ENCODE measurements around the gene PHLDA3. TPM values are rescaled to one million over a fixed set of nuclear protein-coding genes. Genes with fewer than 3 reads are reported as not detected.
"Not testable (repeated sequence)": the region's sequence is repeated elsewhere in the genome, so short reads cannot be mapped to it uniquely, and the experiment has no call there.

Gene PHLDA3
- total RNA-seq, 4 donors from 2014 or later, result 17.2 to 33.3 (median 21.6) TPM

DNA sequence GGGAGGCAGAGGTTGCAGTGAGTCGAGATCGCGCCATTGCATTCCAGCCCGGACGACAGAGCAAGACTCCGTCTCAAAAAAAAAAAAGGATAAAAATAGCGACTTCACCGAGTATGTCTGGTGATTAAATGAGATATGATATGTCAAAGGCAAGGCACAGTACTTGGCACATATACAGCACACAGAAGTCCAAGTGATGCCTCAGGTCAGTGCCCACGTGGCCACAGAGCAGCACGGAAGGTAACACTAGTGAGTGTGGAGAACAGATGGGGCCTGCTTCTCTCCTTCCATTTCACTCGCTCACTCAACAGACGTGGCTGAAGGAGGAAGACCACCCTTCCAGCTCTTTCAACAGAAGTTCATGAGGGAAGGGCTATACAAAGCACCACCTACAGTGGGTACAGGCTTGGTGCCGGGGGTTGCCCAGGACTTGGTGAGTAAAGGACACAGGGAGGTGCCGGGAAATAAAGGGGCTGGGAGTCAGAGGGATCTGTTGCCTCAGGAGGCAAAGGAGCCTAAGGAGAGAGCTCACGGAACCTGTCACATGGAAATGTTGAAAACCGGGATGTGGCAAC, 29.0 kb upstream of the PHLDA3 start:
- intact Hi-C loops (cut with DNase I), result no loop called here
- WGBS, 2 donors, result 91 to 93% methylated on average over 16 of the region's 16 CpGs
- peaks cover 69 to 97% of the 10 kb centered on the region in 2 donors for H3K4me1 ChIP-seq
- H3K27ac ChIP-seq, result peak overlapping the region; percentile 96 to 99 (median 96)
- peaks cover 0 to 4% of the 10 kb centered on the region in 2 donors for H3K36me3 ChIP-seq
- H3K4me3 ChIP-seq (replicated peaks in 1 of 3), result no peak overlapping the region
- no peak for DNase-seq
- TF ChIP-seq, protein P1, sequence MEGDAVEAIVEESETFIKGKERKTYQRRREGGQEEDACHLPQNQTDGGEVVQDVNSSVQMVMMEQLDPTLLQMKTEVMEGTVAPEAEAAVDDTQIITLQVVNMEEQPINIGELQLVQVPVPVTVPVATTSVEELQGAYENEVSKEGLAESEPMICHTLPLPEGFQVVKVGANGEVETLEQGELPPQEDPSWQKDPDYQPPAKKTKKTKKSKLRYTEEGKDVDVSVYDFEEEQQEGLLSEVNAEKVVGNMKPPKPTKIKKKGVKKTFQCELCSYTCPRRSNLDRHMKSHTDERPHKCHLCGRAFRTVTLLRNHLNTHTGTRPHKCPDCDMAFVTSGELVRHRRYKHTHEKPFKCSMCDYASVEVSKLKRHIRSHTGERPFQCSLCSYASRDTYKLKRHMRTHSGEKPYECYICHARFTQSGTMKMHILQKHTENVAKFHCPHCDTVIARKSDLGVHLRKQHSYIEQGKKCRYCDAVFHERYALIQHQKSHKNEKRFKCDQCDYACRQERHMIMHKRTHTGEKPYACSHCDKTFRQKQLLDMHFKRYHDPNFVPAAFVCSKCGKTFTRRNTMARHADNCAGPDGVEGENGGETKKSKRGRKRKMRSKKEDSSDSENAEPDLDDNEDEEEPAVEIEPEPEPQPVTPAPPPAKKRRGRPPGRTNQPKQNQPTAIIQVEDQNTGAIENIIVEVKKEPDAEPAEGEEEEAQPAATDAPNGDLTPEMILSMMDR (IDR thresholded peaks at IDR 0.05), result no peak
- no peak for TF ChIP-seq POLR2A (IDR thresholded peaks at IDR 0.05)
- no peaks in the 10 kb centered on the region for H3K27me3 ChIP-seq
- no peaks in the 10 kb centered on the region for H3K9me3 ChIP-seq

DNA sequence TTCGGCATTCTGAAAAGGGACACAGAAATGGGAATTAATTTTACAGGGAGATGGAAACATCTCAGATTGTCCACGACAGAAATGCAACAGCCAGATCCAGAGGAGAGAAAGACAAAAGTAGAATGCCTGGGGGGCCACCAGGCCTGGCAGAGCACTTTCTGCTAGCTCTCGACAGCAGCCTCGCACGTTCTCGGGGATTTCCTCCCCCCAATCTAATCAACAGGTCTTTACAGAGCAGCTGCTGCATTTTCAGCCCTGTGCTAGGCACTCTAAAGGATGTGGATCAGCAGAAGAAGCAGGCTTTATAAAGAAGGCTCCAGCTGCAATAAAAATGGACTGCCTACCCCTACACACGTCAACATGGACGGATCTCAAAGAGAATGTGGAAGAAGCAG, 27.3 kb upstream of the PHLDA3 start:
- Histone ChIP-seq H3K4me3 (replicated peaks in 1 of 3) (no peak overlapping the region), H3K9me3 (no peaks in the 10 kb centered on the region), H3K4me1 (peaks cover 59 to 97% of the 10 kb centered on the region in 2 donors), H3K36me3 (peaks cover 0 to 4% of the 10 kb centered on the region in 2 donors), H3K27me3 (no peaks in the 10 kb centered on the region), H3K27ac (peak overlapping the region; percentile 96 to 97 (median 96))
- TF ChIP-seq POLR2A (IDR thresholded peaks at IDR 0.05), result no peak
- TF ChIP-seq, protein P1 (IDR thresholded peaks at IDR 0.05), result no peak
- WGBS, 2 donors, result 45 to 54% methylated on average over 8 of the region's 8 CpGs
- intact Hi-C loops (cut with DNase I), result no loop called here
- no peak for DNase-seq

DNA sequence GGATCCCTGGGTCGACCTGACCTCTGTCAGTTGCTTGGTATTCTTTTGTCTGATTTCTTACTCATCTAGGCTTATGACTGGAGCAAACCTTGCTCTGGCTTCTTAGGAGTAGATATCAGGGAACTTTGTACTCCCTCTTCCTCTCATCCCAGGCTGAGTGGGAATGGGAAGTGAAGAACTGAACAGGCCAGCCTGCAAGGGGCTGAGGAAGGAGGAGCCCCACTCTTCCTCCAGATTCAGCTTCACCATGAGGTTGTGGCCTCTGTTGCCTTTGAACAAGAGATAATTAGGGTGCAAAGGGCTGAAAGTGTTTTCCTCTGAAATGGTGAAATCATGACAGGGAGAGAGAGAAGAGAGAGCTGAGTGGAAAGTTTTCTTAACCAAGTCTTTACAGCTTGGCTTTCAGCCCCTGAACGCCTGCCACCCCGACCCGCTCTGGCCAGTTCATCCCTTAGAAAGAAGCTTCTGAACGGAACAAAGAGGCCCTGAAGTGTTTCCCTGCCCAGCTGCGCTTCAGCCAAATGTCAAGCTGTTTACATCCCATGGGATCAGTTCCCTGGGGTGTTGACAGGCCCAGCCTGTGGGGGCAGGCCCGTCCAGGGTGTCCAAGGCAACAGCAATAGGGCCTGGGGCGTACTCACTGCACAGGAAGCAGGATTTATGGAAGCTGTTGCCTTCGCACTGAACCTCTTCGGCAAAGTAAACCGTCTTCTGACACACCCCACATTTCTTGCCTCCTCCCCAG, 26.7 kb upstream of the PHLDA3 start:
- TF ChIP-seq, protein P1 (IDR thresholded peaks at IDR 0.05), result no peak
- TF ChIP-seq POLR2A (IDR thresholded peaks at IDR 0.05), result peak in 1 of 2 donors; percentile 71
- DNase-seq, result peak; percentile 91 to 95
- Histone ChIP-seq H3K4me3 (replicated peaks in 1 of 3) (no peak overlapping the region), H3K4me1 (peaks cover 54 to 97% of the 10 kb centered on the region in 2 donors), H3K9me3 (no peaks in the 10 kb centered on the region), H3K27me3 (no peaks in the 10 kb centered on the region), H3K27ac (peak overlapping the region; percentile 96 to 97 (median 96)), H3K36me3 (peaks cover 0 to 4% of the 10 kb centered on the region in 2 donors)
- WGBS, 2 donors, result 12 to 28% methylated on average over 10 to 11 of the region's 11 CpGs
- intact Hi-C loops (cut with DNase I), result no loop called here

GRCh38 chr1:201493757-201494617, 25.0 kb upstream of the PHLDA3 start:
- H3K36me3 ChIP-seq, result peaks cover 0 to 5% of the 10 kb centered on the region in 2 donors
- TF ChIP-seq, protein P1 (IDR thresholded peaks at IDR 0.05), result no peak
- TF ChIP-seq POLR2A (IDR thresholded peaks at IDR 0.05), result no peak

GRCh38 chr1:201493026-201493656, 24.2 kb upstream of the PHLDA3 start:
- H3K4me3 ChIP-seq (replicated peaks in 1 of 3); DNase-seq; H3K27me3 ChIP-seq; H3K9me3 ChIP-seq; intact Hi-C loops (cut with DNase I): not testable (repeated sequence)
- Histone ChIP-seq H3K4me1 (peaks cover 53 to 97% of the 10 kb centered on the region in 2 donors), H3K36me3 (peaks cover 0 to 14% of the 10 kb centered on the region in 2 donors), H3K27ac (peak overlapping the region in 2 of 3 donors; percentile 96 to 97)
- 90 to 100% methylated on average over 3 of the region's 3 CpGs for WGBS, 2 donors

More at GRCh38 chr1:201493757-201494617, 25.0 kb upstream of the PHLDA3 start:
- WGBS, 2 donors, result 45 to 55% methylated on average over 10 to 15 of the region's 15 CpGs
- intact Hi-C loops (cut with DNase I), result no loop called here
- H3K4me3 ChIP-seq (replicated peaks in 1 of 3), result no peak overlapping the region
- peak; percentile 26 to 63 for DNase-seq
- peaks cover 52 to 97% of the 10 kb centered on the region in 2 donors for H3K4me1 ChIP-seq
- H3K27me3 ChIP-seq, result no peaks in the 10 kb centered on the region
- peak overlapping the region; percentile 96 to 97 (median 96) for H3K27ac ChIP-seq
- H3K9me3 ChIP-seq, result no peaks in the 10 kb centered on the region
